ENCODE measurements around the gene MOB3C.

The MOB3C gene

DNA sequence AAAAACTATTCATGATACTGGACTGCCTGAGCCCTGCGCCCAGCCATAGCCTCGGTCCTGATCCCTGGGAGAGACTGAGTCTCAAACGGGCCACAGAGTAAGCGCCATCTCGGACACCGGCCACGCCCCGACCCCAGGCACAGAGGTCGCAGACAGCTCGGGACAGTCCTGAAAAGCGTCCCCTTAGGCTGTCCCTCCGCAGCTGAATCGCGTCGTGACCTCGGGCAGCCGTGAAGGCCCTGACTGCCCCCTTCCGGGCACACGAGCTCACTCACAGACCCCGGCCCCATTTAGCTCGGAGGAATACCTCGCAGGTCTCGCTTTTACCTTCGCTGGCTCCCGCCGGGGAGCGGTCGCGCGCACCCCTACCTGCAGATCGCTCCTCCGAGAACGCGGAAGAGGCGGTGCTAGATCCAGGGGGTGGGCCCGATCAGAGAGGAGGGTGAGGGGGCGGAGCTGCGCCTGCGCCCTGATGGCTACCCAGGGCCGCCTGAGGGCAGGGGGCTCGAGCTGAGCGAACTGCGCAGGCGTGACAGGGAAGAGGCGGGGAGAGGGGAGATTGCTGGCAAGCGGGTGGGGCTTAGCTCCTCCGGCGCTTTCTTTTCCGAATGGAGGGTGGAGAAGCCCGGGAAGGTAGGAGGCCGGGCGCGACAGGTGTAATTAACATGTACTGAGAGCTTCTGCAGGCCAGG lies 12.6 kb downstream of the MOB3C start, which contains the start of gene MKNK1:
TSS of gene MKNK1 (minus strand) at position 411 of the 692 bp plus-strand sequence. CDS start 20,941 bp downstream, outside the sequence.
- peak; percentile 98 for DNase-seq

GRCh38 chr1:46603481-46603857 lies 13.1 kb downstream of the MOB3C start:
- DNase-seq, result no peak

- no peak for DNase-seq
Observed at GRCh38 chr1:46601257-46602007, 15.2 kb downstream of the MOB3C start.

DNA sequence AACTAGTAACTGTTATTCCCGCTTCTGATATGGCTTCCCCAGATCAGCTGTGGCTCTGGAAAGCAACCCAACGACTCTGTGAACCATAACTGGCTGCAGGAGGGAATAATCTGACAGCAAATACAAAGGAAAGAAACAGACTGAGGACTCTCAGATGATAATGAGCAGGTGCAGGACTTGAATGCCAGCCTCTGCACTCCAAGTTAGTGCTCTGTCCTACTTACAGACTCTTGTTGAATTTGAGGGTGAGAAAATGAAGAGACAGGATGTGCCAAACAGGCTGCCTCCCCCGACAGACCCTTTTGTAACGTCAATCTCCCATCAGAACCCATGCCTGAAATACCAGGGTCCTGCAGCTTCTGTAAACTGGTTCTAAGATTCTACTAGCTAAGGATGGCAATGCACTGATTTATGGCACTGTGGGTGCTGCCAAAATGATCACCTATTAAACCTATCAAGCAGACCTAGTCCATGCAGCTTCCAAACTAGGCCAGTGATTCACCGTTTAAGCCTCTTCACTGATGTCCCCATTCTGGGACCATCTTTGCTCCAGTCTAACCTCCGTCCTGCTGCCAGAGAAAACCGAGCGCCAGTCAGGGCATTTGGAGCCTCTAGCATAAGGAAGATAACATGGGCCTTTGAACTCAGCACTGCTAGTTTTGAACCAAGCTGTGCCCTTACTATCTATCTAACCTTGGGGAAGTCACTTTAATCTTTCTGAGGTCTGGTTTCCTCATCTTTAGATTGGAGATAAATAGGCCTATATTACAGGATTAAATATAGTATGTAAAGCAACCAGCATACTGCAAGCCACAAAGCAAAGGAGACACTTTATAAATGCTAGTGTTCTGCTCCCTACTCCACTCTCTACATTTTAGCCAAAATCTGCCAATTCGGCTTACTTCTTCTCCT lies 17.3 kb downstream of the MOB3C start:
- no peak for DNase-seq

DNA sequence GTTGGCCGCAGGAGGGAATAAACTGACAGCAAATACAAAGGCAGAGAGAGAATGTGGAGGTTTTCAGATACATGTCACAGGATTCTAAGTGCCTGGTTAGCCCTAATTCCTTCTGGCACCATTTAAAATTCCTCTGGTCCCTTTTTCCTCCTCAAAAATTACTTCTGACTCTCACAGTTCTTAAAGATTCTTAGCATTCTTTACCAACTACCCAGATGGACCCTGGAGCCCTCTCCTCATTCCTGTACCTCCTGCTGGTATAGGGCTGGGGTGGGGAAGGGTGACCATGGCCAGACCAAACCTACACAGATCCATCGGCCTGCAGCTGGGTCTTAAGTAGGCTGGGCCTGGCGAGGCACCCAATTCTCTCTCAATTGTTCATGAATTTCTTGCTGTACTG lies 19.8 kb downstream of the MOB3C start:
- no peak for DNase-seq

DNA sequence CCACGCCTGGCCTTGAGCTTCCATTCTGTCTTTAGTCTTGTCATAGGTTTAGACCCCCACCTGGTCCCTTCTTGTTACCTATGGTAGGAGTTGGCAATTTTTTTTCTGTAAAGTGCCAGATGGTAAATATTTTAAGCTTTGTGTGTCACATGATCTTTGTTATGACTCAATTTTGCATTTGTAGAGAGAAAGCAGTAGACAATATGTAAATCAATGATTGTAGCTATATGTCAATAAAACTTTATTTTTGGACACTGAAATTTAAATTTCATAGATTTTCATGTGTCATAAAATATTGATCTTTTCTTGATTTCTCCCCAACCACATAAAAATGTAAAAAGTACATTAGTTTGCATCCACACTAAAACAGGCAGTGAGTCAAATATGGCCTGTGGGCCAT lies 20.6 kb downstream of the MOB3C start:
- no peak for DNase-seq

DNA sequence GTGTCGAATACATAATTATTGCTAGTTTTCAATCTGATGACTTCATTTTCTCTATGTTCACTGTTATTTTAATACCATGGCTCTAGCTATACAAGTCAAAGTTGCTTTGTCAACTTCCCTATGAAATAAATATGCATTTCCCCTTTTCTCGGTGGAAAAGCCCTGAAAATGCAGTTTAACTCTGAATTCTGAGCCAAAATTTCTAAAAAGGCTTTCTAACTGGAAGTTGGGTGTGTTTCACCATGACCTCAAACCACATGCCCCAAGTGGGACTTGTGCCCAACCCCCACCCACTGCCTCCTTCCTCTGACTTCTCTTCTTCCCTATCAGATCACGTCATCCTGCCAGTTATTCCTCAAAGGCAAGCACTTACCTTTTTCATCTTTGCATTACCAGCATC lies 21.5 kb downstream of the MOB3C start:
- peak; percentile 45 to 67 for DNase-seq

DNA sequence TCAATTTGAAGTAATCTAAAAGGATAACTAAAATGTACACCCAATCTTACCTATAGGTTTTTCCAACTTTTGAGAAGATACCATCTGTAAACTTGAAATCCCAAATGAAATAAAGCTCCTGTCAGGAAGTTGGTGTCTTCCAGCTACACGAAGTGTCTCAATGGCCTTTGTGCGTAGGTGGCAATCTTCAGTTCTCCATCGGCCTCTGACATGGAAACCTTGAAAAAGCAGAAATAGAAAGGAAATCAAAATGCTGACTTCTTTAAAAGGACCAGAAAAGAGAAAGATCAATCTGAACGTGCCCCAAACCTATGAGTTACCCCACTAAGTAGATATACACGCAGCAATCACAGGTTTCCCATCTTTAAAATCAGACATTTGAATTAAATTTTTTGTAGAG lies 22.5 kb downstream of the MOB3C start:
- no peak for DNase-seq

DNA sequence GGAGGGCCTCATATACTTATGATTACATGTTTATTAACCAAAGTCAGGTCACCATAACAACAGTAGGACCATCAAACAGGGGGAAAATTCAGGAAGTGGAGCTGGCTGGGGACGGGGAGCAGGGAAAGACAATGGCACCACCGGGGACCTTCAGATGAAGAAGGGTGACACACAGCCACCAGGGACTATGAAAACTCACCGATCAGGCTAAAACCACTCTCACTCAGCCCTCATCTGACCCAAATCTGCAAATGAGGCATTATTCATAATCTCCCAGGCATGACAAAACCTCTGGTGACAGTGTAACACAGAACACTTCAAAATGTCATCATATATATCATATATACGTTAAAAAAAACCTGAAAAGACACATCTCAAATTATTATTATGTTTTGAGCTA lies 23.8 kb downstream of the MOB3C start:
- no peak for DNase-seq

DNA sequence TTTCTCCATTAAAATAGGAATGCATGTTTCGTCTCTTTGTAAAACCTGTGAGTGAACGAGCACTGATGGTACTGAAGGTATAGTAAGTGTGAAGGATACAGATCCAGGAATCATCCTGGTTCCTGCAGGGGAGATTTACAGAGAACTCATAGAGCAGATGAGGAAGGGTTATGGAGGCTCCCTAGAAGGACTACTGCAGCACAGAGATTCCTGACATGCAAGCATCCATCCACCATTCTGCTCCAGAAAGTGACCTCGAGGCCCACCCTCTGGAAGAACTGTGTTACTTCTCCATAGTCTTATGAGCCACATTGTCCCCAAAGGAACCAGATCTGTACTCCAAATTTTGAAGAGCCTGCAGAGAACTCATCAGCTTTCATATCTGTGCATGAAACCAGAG lies 27.1 kb downstream of the MOB3C start:
- DNase-seq, result no peak

- peak in 1 of 2 donors; percentile 20 for DNase-seq
Observed at GRCh38 chr1:46587069-46587468, 29.5 kb downstream of the MOB3C start.

DNA sequence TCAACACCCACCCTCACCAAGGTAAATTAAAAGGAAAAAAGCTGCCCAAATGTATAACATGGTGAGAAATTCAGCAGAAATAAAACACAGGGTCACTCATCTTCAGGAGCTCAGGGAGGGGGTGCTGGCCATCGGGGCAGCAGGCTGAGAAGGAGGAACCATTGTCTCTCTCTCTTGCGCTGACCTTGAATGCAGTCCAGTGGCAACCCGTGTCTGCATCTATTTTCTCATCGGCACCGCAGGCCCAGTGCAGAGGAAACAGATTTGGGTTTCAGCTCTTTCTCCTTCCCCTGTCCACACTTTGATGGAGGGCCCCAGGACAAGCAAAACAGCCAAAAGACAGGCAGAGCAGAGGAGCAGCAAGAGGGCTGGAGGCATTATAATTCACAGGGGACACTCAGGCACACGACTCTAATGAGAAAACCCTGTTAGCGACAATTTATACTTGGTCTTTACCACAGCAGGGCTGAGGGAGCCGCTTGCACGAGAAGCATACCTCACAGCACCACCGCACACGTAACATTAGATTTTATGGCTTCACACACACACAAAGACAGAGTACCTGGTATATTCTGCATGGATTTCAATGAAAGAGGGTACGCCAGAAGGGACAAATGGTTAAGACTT lies 31.2 kb downstream of the MOB3C start:
- no peak for DNase-seq

- DNase-seq, result no peak
Observed at GRCh38 chr1:46583494-46583893, 33.1 kb downstream of the MOB3C start.

- no peak for DNase-seq
Observed at GRCh38 chr1:46582972-46583371, 33.6 kb downstream of the MOB3C start.

GRCh38 chr1:46581681-46582455 lies 34.7 kb downstream of the MOB3C start:
- peak in 1 of 2 donors; percentile 23 for DNase-seq

GRCh38 chr1:46580140-46580903 lies 36.3 kb downstream of the MOB3C start:
- DNase-seq, result no peak

GRCh38 chr1:46577671-46578070 lies 38.9 kb downstream of the MOB3C start:
- DNase-seq, result no peak

DNA sequence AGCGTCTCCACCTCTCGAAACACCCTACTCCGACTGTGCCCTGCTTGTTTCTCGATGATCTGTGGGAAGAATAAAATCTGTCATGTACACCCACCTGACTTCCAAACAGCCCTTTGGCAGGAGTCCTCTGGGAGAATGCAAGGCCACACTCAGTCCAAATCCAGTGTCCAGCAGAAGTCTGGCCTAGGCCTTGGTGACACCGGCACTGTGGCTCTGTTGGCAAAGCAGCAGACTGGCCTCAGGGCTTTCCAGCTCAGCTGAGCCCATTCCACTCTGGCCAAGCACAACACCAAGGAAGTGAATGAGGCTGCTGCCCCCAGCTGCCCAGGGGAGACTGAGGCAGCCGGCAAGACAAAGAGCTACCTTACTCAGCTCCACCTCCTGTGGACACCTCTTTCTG lies 40.0 kb downstream of the MOB3C start:
- DNase-seq, result no peak

GRCh38 chr1:46575778-46576177 lies 40.8 kb downstream of the MOB3C start:
- DNase-seq, result no peak

DNA sequence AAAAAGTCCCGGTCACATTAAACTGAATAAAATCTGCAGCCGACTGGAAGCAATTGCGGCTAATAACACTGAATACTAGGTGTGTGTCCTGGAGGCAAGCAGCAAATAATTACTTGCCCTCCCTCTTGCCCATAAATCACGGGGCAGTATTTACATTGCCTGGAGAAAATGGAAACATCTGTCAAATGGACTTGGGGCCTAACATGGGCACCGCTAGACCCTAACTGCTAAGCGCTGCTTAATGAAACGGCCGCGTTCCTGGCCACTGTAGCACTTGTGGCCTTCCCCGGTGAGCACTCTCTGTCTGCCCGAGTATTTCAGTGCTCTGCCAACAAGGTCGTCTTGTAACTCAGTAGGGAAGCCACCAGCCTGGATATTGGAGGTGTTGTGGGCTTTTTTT lies 41.3 kb downstream of the MOB3C start:
- DNase-seq, result no peak

- DNase-seq, result no peak
Observed at GRCh38 chr1:46571691-46572225, 44.9 kb downstream of the MOB3C start.
